ENCODE results near the gene SMARCD1. TPM values are rescaled to one million over a fixed set of nuclear protein-coding genes. Genes with fewer than 3 reads are reported as not detected.

The SMARCD1 gene
- total and polyA plus RNA-seq, 9 of the 15 experiments (the other 6 are each of a cell fraction or from before 2014, with no cell fraction given), result 0.86 to 91.7 (median 48.0) TPM

DNA sequence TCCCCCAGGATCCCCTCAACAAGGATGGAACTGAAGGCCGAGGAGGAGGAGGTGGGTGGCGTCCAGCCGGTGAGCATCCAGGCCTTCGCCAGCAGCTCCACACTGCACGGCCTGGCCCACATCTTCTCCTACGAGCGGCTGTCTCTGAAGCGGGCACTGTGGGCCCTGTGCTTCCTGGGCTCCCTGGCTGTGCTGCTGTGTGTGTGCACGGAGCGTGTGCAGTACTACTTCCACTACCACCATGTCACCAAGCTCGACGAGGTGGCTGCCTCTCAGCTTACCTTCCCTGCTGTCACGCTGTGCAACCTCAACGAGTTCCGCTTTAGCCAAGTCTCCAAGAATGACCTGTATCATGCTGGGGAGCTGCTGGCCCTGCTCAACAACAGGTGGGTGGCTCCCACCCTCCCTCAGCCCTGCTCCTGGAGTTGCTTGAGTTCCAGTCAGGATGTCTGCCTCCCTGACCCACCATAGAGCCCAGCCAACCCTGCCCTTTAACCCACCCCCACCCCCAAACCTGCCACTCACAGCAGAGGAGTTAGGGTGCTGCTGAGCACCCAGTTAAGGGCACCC, 26.3 kb upstream of the SMARCD1 start (continued):
- TF ChIP-seq, protein P1, sequence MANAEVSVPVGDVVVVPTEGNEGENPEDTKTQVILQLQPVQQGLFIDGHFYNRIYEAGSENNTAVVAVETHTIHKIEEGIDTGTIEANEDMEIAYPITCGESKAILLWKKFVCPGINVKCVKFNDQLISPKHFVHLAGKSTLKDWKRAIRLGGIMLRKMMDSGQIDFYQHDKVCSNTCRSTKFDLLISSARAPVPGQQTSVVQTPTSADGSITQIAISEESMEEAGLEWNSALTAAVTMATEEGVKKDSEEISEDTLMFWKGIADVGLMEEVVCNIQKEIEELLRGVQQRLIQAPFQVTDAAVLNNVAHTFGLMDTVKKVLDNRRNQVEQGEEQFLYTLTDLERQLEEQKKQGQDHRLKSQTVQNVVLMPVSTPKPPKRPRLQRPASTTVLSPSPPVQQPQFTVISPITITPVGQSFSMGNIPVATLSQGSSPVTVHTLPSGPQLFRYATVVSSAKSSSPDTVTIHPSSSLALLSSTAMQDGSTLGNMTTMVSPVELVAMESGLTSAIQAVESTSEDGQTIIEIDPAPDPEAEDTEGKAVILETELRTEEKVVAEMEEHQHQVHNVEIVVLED (CRISPR knock-in tag; IDR thresholded peaks at IDR 0.05), result no peak
- TF ChIP-seq CBX8 (IDR thresholded peaks at IDR 0.05; ENCODE audit: borderline replicate concordance, extremely low read depth, low read depth, low read length, poor library complexity, severe bottlenecking), result no peak
- TF ChIP-seq PRDM10 (IDR thresholded peaks at IDR 0.05; ENCODE audit: partially characterized antibody), result no peak
- no peak for TF ChIP-seq XRCC3 (IDR thresholded peaks at IDR 0.05)

All from K562 (cell line).